ENCODE data around the gene DPP9.

Gene DPP9

GRCh38 chr19:4744451-4745174 is 21.0 kb upstream of the DPP9 start:
- DNase-seq = peak in 30 of 42 donors; percentile 22 to 87 (median 53)
- intact Hi-C loops (cut with DNase I) = no loop called here

- DNase-seq = peak in 5 of 42 donors; percentile 22 to 47 (median 35)
- intact Hi-C loops (cut with DNase I) = no loop called here
Observed at GRCh38 chr19:4742723-4743646, 19.3 kb upstream of the DPP9 start.

- intact Hi-C loops (cut with DNase I) = no loop called here
- no peak for DNase-seq
Observed at GRCh38 chr19:4740092-4740491, 16.4 kb upstream of the DPP9 start.

GRCh38 chr19:4738734-4739133 is 15.1 kb upstream of the DPP9 start:
- DNase-seq = no peak
- intact Hi-C loops (cut with DNase I) = no loop called here

GRCh38 chr19:4737955-4738600 is 14.4 kb upstream of the DPP9 start:
- no peak for DNase-seq
- intact Hi-C loops (cut with DNase I) = no loop called here

- no peak for DNase-seq
- intact Hi-C loops (cut with DNase I) = no loop called here
Observed at GRCh38 chr19:4733755-4734345, 10.2 kb upstream of the DPP9 start.

GRCh38 chr19:4732680-4733114 is 9.1 kb upstream of the DPP9 start:
- DNase-seq = peak in 39 of 42 donors; percentile 25 to 84 (median 61)
- intact Hi-C loops (cut with DNase I) = no loop called here

- peak in 5 of 42 donors; percentile 24 to 56 (median 44) for DNase-seq
Observed at GRCh38 chr19:4730740-4731171, 7.1 kb upstream of the DPP9 start.

GRCh38 chr19:4728871-4729270 is 5.2 kb upstream of the DPP9 start:
- intact Hi-C loops (cut with DNase I) = no loop called here
- no peak for DNase-seq

More at GRCh38 chr19:4730740-4731171, 7.1 kb upstream of the DPP9 start:
- intact Hi-C loops (cut with DNase I) = no loop called here

GRCh38 chr19:4722671-4723594 is 709 bp downstream of the DPP9 start:
- peak in 14 of 42 donors; percentile 16 to 50 (median 29) for DNase-seq
- intact Hi-C loops (cut with DNase I) = no loop called here

- no peak for DNase-seq
- intact Hi-C loops (cut with DNase I) = no loop called here
Observed at GRCh38 chr19:4721196-4721595, 2.4 kb downstream of the DPP9 start.

- no peak for DNase-seq
- intact Hi-C loops (cut with DNase I) = no loop called here
Observed at GRCh38 chr19:4720037-4720700, 3.5 kb downstream of the DPP9 start.

- intact Hi-C loops (cut with DNase I) = no loop called here
- no peak for DNase-seq
Observed at GRCh38 chr19:4719499-4719866, 4.2 kb downstream of the DPP9 start.

GRCh38 chr19:4717966-4718701 is 5.5 kb downstream of the DPP9 start:
- intact Hi-C loops (cut with DNase I) = no loop called here
- no peak for DNase-seq

GRCh38 chr19:4717191-4717965 is 6.3 kb downstream of the DPP9 start:
- peak in 1 of 42 donors; percentile 11 for DNase-seq
- intact Hi-C loops (cut with DNase I) = no loop called here

GRCh38 chr19:4715529-4716221 is 8.0 kb downstream of the DPP9 start:
- DNase-seq = peak in 22 of 42 donors; percentile 13 to 61 (median 35)
- intact Hi-C loops (cut with DNase I) = no loop called here
